HFFc6 (cell line): Measurements from ENCODE around the gene ARHGAP15. TPM values are rescaled to one million over a fixed set of nuclear protein-coding genes. Genes with fewer than 3 reads are reported as not detected.

Source experiments
- DNase-seq: peaks from one replicate; pipeline ENCODE4 v3.0.0-alpha.2; 2018
- H3K27ac Mint-ChIP-seq: 2 replicates; pipeline ENCODE4 v1.8.0; 2020; ENCODE audit warnings: mild to moderate bottlenecking, mixed read lengths
- H3K27me3 Mint-ChIP-seq: 2 replicates; pipeline ENCODE4 v1.8.0; 2021; ENCODE audit warnings: mild to moderate bottlenecking, moderate library complexity, mixed read lengths; ENCODE audit not compliant: insufficient read depth
- H3K36me3 Mint-ChIP-seq: 2 replicates; pipeline ENCODE4 v1.8.0; 2021; ENCODE audit warnings: low read depth, mixed read lengths
- H3K4me1 Mint-ChIP-seq: 2 replicates; pipeline ENCODE4 v1.8.0; 2020; ENCODE audit warnings: low read depth, mixed read lengths
- H3K4me3 Mint-ChIP-seq: 2 replicates; pipeline ENCODE4 v1.8.0; 2020; ENCODE audit warnings: mild to moderate bottlenecking, moderate library complexity, mixed read lengths
- H3K9me3 Mint-ChIP-seq: 2 replicates; pipeline ENCODE4 v1.8.0; 2020; ENCODE audit warnings: mild to moderate bottlenecking, mixed read lengths
- CTCF ChIP-seq: fragments of 200-600 bp; sonication (generic); IDR thresholded peaks from 2 replicates; pipeline ENCODE4 v1.5.0; 2021; ENCODE audit warnings: antibody characterized with exemption, mild to moderate bottlenecking
- total RNA-seq, 6 experiments: library from RNA; stranded (reverse); fragmentation: NEBNext Ultra II Directional; extraction: Animal tissue kit (Norgen Biotek cat#: 25700); gene quantifications; 2 replicates in 1 of 6; 3 replicates in 5 of 6; pipeline ENCODE4 v1.2.3, GENCODE V29; 2021

The ARHGAP15 gene
- total RNA-seq, 6 experiments from 2014 or later = not detected

GRCh38 chr2:143463719-143464118 lies 334.5 kb downstream of the ARHGAP15 start:
- Mint-ChIP-seq H3K4me1 (peaks cover 11% of the 10 kb centered on the region), H3K4me3 (no peak overlapping the region), H3K27ac (no peak overlapping the region), H3K36me3 (no peaks in the 10 kb centered on the region), H3K27me3 (no peaks in the 10 kb centered on the region), H3K9me3 (no peaks in the 10 kb centered on the region)
- TF ChIP-seq CTCF = no peak
- no peak for DNase-seq

- no peaks in the 10 kb centered on the region for H3K9me3 Mint-ChIP-seq
- H3K4me1 Mint-ChIP-seq = peaks cover 6% of the 10 kb centered on the region
- no peak overlapping the region for H3K4me3 Mint-ChIP-seq
- H3K36me3 Mint-ChIP-seq = no peaks in the 10 kb centered on the region
- H3K27ac Mint-ChIP-seq = no peak overlapping the region
- H3K27me3 Mint-ChIP-seq = no peaks in the 10 kb centered on the region; the same call in 1 of the 2 replicates
- no peak for DNase-seq
- TF ChIP-seq CTCF = no peak
These were observed 337.2 kb downstream of the ARHGAP15 start for GRCh38 chr2:143466391-143466790.

GRCh38 chr2:143467011-143467410 lies 337.8 kb downstream of the ARHGAP15 start:
- no peaks in the 10 kb centered on the region for H3K9me3 Mint-ChIP-seq
- no peak overlapping the region for H3K27ac Mint-ChIP-seq
- no peaks in the 10 kb centered on the region; the same call in 1 of the 2 replicates for H3K27me3 Mint-ChIP-seq
- H3K4me3 Mint-ChIP-seq = no peak overlapping the region
- no peak for DNase-seq
- peaks cover 6% of the 10 kb centered on the region for H3K4me1 Mint-ChIP-seq
- no peak for TF ChIP-seq CTCF
- H3K36me3 Mint-ChIP-seq = no peaks in the 10 kb centered on the region

GRCh38 chr2:143468341-143468888 lies 339.2 kb downstream of the ARHGAP15 start:
- Mint-ChIP-seq H3K4me3 (no peak overlapping the region), H3K27me3 (no peaks in the 10 kb centered on the region; the same call in 1 of the 2 replicates), H3K27ac (no peak overlapping the region), H3K4me1 (peaks cover 18% of the 10 kb centered on the region), H3K36me3 (no peaks in the 10 kb centered on the region), H3K9me3 (no peaks in the 10 kb centered on the region)
- no peak for TF ChIP-seq CTCF
- no peak for DNase-seq

- H3K27ac Mint-ChIP-seq = no peak overlapping the region
- no peaks in the 10 kb centered on the region; the same call in 1 of the 2 replicates for H3K27me3 Mint-ChIP-seq
- H3K36me3 Mint-ChIP-seq = no peaks in the 10 kb centered on the region
These were observed 340.1 kb downstream of the ARHGAP15 start for GRCh38 chr2:143469323-143469722.

More at GRCh38 chr2:143469323-143469722, 340.1 kb downstream of the ARHGAP15 start:
- TF ChIP-seq CTCF = no peak
- DNase-seq = no peak
- H3K9me3 Mint-ChIP-seq = no peaks in the 10 kb centered on the region
- peaks cover 25% of the 10 kb centered on the region for H3K4me1 Mint-ChIP-seq
- no peak overlapping the region for H3K4me3 Mint-ChIP-seq
